Activated CD4-positive, alpha-beta memory T cell treated with anti-CD3 and anti-CD28 coated beads, Interleukin-2, amount 10 ng/mL, durations not matched to agents 7 days and 5 days (primary cell): Measurements from ENCODE around the gene NOSIP. TPM values are rescaled to one million over a fixed set of nuclear protein-coding genes. Genes with fewer than 3 reads are reported as not detected.

ENCODE experiments used
- CTCF ChIA-PET: fragments of 350-600 bp; sonication (Branson Sonifier 250); formaldehyde crosslinking; loops from one replicate; lab custom pipeline; 2021; ENCODE audit warnings: antibody characterized with exemption, inconsistent platforms; lab: Charles Lee
- POLR2A ChIA-PET: fragments of 350-600 bp; sonication (Branson Sonifier 250); formaldehyde crosslinking; loops from one replicate; lab custom pipeline; 2021; ENCODE audit warnings: antibody characterized with exemption; lab: Charles Lee
- DNase-seq: peaks from one replicate; pipeline ENCODE4 v3.0.0-alpha.2; 2020
- H3K27ac Mint-ChIP-seq: one replicate; pipeline ENCODE4 v1.8.0; 2021; ENCODE audit warnings: mild to moderate bottlenecking, mixed read lengths
- H3K27me3 Mint-ChIP-seq: one replicate; pipeline ENCODE4 v1.8.0; 2021; ENCODE audit warnings: mixed read lengths
- H3K36me3 Mint-ChIP-seq: one replicate; pipeline ENCODE4 v1.8.0; 2021; ENCODE audit warnings: low read depth, mixed read lengths
- H3K4me1 Mint-ChIP-seq: one replicate; pipeline ENCODE4 v1.8.0; 2021; ENCODE audit warnings: mixed read lengths
- H3K4me3 Mint-ChIP-seq: one replicate; pipeline ENCODE4 v1.8.0; 2021; ENCODE audit warnings: mild to moderate bottlenecking, mixed read lengths
- H3K9me3 Mint-ChIP-seq: one replicate; pipeline ENCODE4 v1.8.0; 2021; ENCODE audit warnings: mixed read lengths
- total RNA-seq, 2 experiments: library from RNA; stranded (reverse); gene quantifications; one replicate each; pipeline ENCODE4 v1.2.3, GENCODE V29; 2021

Gene NOSIP
- total RNA-seq, 2 experiments from 2014 or later, result 162 to 163 TPM

GRCh38 chr19:49583239-49583638 lies 2.9 kb upstream of the NOSIP start:
- CTCF ChIA-PET, result no interaction called here
- no peak overlapping the region for H3K27ac Mint-ChIP-seq
- no peak for DNase-seq
- peaks cover 7% of the 10 kb centered on the region for H3K36me3 Mint-ChIP-seq
- POLR2A ChIA-PET, result no interaction called here
- no peaks in the 10 kb centered on the region for H3K9me3 Mint-ChIP-seq
- peaks cover 21% of the 10 kb centered on the region for H3K4me1 Mint-ChIP-seq
- no peaks in the 10 kb centered on the region for H3K27me3 Mint-ChIP-seq
- H3K4me3 Mint-ChIP-seq, result no peak overlapping the region

- ChIA-PET POLR2A (interaction anchor here (0.6 to 3.5 kb wide), 16 partner anchors 9 to 112 kb away, joined by 3 to 38 read pairs (median 6); partner anchors contain the start of genes PRMT1, PRR12, RRAS and SCAF1), CTCF (interaction anchor here (0.7 to 3.7 kb wide), 7 partner anchors 8 to 47 kb away, joined by 3 to 28 read pairs (median 5); partner anchors contain the start of gene PRR12)
- H3K4me1 Mint-ChIP-seq, result peaks cover 33% of the 10 kb centered on the region
- H3K36me3 Mint-ChIP-seq, result peaks cover 14% of the 10 kb centered on the region
- no peaks in the 10 kb centered on the region for H3K27me3 Mint-ChIP-seq
- H3K9me3 Mint-ChIP-seq, result no peaks in the 10 kb centered on the region
- peak within 1 kb of the TSS; percentile 89 for H3K4me3 Mint-ChIP-seq
- peak within 1 kb of the TSS; percentile 82 for H3K27ac Mint-ChIP-seq
- DNase-seq, result no peak
Measured at GRCh38 chr19:49581007-49581508, 702 bp upstream of the NOSIP start, which contains the start of gene PRRG2. TSS of gene PRRG2 (plus strand) at chr19:49581316. CDS start at chr19:49583220, 1,904 bp downstream.

GRCh38 chr19:49579947-49580263 lies 451 bp downstream of the NOSIP start:
- Mint-ChIP-seq H3K36me3 (peaks cover 17% of the 10 kb centered on the region), H3K27ac (peak overlapping the region; percentile 82), H3K9me3 (no peaks in the 10 kb centered on the region), H3K4me3 (peak overlapping the region; percentile 89), H3K4me1 (peaks cover 35% of the 10 kb centered on the region), H3K27me3 (no peaks in the 10 kb centered on the region)
- no peak for DNase-seq
- ChIA-PET POLR2A (interaction anchor here (0.9 to 3.5 kb wide), 25 partner anchors 10 to 104 kb away, joined by 3 to 38 read pairs (median 4); partner anchors contain the start of genes PRMT1, PRR12, RPL13A and RPS11), CTCF (interaction anchor here (0.6 to 3.7 kb wide), 19 partner anchors 9 to 493 kb away, joined by 3 to 28 read pairs (median 4); partner anchors contain the start of genes PRMT1, PRR12, RRAS and SCAF1)

- CTCF ChIA-PET, result interaction anchor here (0.6 to 3.7 kb wide), 17 partner anchors 9 to 492 kb away, joined by 3 to 28 read pairs (median 4); partner anchors contain the start of genes PRMT1, PRR12, RRAS and SCAF1
Measured at GRCh38 chr19:49579193-49579592, 1.2 kb downstream of the NOSIP start.

GRCh38 chr19:49574206-49574755 lies 6.1 kb downstream of the NOSIP start:
- POLR2A ChIA-PET, result interaction anchor here (1.3 to 1.4 kb wide), 2 partner anchors 40 to 99 kb away, joined by 3 to 4 read pairs; no protein-coding TSS in a partner anchor
- no peak overlapping the region for H3K27ac Mint-ChIP-seq
- H3K4me1 Mint-ChIP-seq, result peaks cover 59% of the 10 kb centered on the region
- peaks cover 33% of the 10 kb centered on the region for H3K36me3 Mint-ChIP-seq
- H3K4me3 Mint-ChIP-seq, result no peak overlapping the region
- no peaks in the 10 kb centered on the region for H3K9me3 Mint-ChIP-seq
- DNase-seq, result no peak
- no peaks in the 10 kb centered on the region for H3K27me3 Mint-ChIP-seq
- CTCF ChIA-PET, result interaction anchor here (0.5 to 7.1 kb wide), 5 partner anchors 28 to 107 kb away, joined by 3 to 255 read pairs (median 4); no protein-coding TSS in a partner anchor

More at GRCh38 chr19:49579193-49579592, 1.2 kb downstream of the NOSIP start:
- H3K27ac Mint-ChIP-seq, result peak overlapping the region; percentile 31
- H3K9me3 Mint-ChIP-seq, result no peaks in the 10 kb centered on the region
- no peaks in the 10 kb centered on the region for H3K27me3 Mint-ChIP-seq
- no peak for DNase-seq
- peaks cover 20% of the 10 kb centered on the region for H3K36me3 Mint-ChIP-seq
- POLR2A ChIA-PET, result interaction anchor here (0.7 to 3.5 kb wide), 20 partner anchors 9 to 583 kb away, joined by 3 to 38 read pairs (median 4); partner anchors contain the start of genes PRMT1, PRR12, RPL13A and RPS11
- H3K4me1 Mint-ChIP-seq, result peaks cover 39% of the 10 kb centered on the region
- peak overlapping the region; percentile 89 for H3K4me3 Mint-ChIP-seq

- no peaks in the 10 kb centered on the region for H3K9me3 Mint-ChIP-seq
- DNase-seq, result no peak
- H3K4me3 Mint-ChIP-seq, result no peak overlapping the region
- peaks cover 58% of the 10 kb centered on the region for H3K4me1 Mint-ChIP-seq
- ChIA-PET CTCF (interaction anchor here (0.7 to 11.6 kb wide), 4 partner anchors 23 to 101 kb away, joined by 4 to 297 read pairs (median 130); no protein-coding TSS in a partner anchor), POLR2A (interaction anchor here (1.4 to 2.9 kb wide), 2 partner anchors 70 to 104 kb away, joined by 3 to 13 read pairs; partner anchors contain the start of gene PRMT1)
- H3K36me3 Mint-ChIP-seq, result peaks cover 29% of the 10 kb centered on the region
- peak overlapping the region; percentile 58 for H3K27ac Mint-ChIP-seq
- no peaks in the 10 kb centered on the region for H3K27me3 Mint-ChIP-seq
Measured at GRCh38 chr19:49573425-49573824, 6.9 kb downstream of the NOSIP start.

GRCh38 chr19:49573009-49573408 lies 7.3 kb downstream of the NOSIP start:
- CTCF ChIA-PET, result interaction anchor here (0.7 to 11.6 kb wide), 4 partner anchors 23 to 102 kb away, joined by 4 to 297 read pairs (median 130); no protein-coding TSS in a partner anchor
- Mint-ChIP-seq H3K4me3 (no peak overlapping the region), H3K9me3 (no peaks in the 10 kb centered on the region), H3K36me3 (peaks cover 29% of the 10 kb centered on the region), H3K27ac (peak overlapping the region; percentile 58), H3K4me1 (peaks cover 58% of the 10 kb centered on the region), H3K27me3 (no peaks in the 10 kb centered on the region)
- POLR2A ChIA-PET, result interaction anchor here (1.1 to 2.9 kb wide), 3 partner anchors 27 to 104 kb away, joined by 3 to 13 read pairs (median 3); partner anchors contain the start of gene PRMT1
- no peak for DNase-seq

GRCh38 chr19:49570997-49571676 lies 9.2 kb downstream of the NOSIP start:
- Mint-ChIP-seq H3K9me3 (no peaks in the 10 kb centered on the region), H3K4me3 (no peak overlapping the region), H3K27me3 (no peaks in the 10 kb centered on the region), H3K4me1 (peaks cover 64% of the 10 kb centered on the region), H3K27ac (peak overlapping the region; percentile 48), H3K36me3 (peaks cover 22% of the 10 kb centered on the region)
- CTCF ChIA-PET, result interaction anchor here (0.6 to 11.6 kb wide), 26 partner anchors 9 to 179 kb away, joined by 3 to 297 read pairs (median 6); partner anchors contain the start of genes FCGRT, FLT3LG, NOSIP and PRMT1
- DNase-seq, result peak; percentile 63
- POLR2A ChIA-PET, result interaction anchor here (0.6 to 6.8 kb wide), 16 partner anchors 8 to 356 kb away, joined by 3 to 75 read pairs (median 8); partner anchors contain the start of genes NOSIP, PRMT1, RCN3 and RPL13A

GRCh38 chr19:49570138-49570856 lies 10.1 kb downstream of the NOSIP start:
- peak overlapping the region; percentile 99 for H3K27ac Mint-ChIP-seq
- ChIA-PET CTCF (interaction anchor here (0.6 to 11.6 kb wide), 27 partner anchors 10 to 566 kb away, joined by 3 to 297 read pairs (median 6); partner anchors contain the start of genes BCL2L12, FCGRT, FLT3LG and IRF3), POLR2A (interaction anchor here (0.6 to 6.8 kb wide), 19 partner anchors 8 to 357 kb away, joined by 3 to 75 read pairs (median 6); partner anchors contain the start of genes FLT3LG, NOSIP, PRMT1 and PRR12)
- H3K4me3 Mint-ChIP-seq, result peak overlapping the region; percentile 48
- DNase-seq, result peak; percentile 81
- H3K9me3 Mint-ChIP-seq, result no peaks in the 10 kb centered on the region
- no peaks in the 10 kb centered on the region for H3K27me3 Mint-ChIP-seq
- peaks cover 72% of the 10 kb centered on the region for H3K4me1 Mint-ChIP-seq
- peaks cover 24% of the 10 kb centered on the region for H3K36me3 Mint-ChIP-seq

GRCh38 chr19:49567861-49568441 lies 12.4 kb downstream of the NOSIP start:
- Mint-ChIP-seq H3K4me1 (peaks cover 77% of the 10 kb centered on the region), H3K27ac (peak overlapping the region; percentile 99), H3K9me3 (no peaks in the 10 kb centered on the region), H3K27me3 (no peaks in the 10 kb centered on the region), H3K36me3 (peaks cover 28% of the 10 kb centered on the region), H3K4me3 (peak overlapping the region; percentile 35)
- peak; percentile 82 for DNase-seq
- ChIA-PET CTCF (interaction anchor here (1.6 to 11.6 kb wide), 6 partner anchors 8 to 61 kb away, joined by 4 to 297 read pairs (median 65); partner anchors contain the start of genes NOSIP and PRRG2), POLR2A (interaction anchor here (0.7 to 6.8 kb wide), 10 partner anchors 9 to 94 kb away, joined by 3 to 75 read pairs (median 15); partner anchors contain the start of gene FLT3LG)

GRCh38 chr19:49566302-49566701 lies 14.1 kb downstream of the NOSIP start:
- ChIA-PET POLR2A (interaction anchor here (1.1 to 6.8 kb wide), 7 partner anchors 7 to 70 kb away, joined by 3 to 75 read pairs (median 4); partner anchors contain the start of genes RCN3 and RPS11), CTCF (interaction anchor here (0.9 to 11.6 kb wide), 7 partner anchors 8 to 63 kb away, joined by 3 to 297 read pairs (median 3); no protein-coding TSS in a partner anchor)
- Mint-ChIP-seq H3K27ac (peak overlapping the region; percentile 99), H3K27me3 (no peaks in the 10 kb centered on the region), H3K9me3 (no peaks in the 10 kb centered on the region), H3K36me3 (peaks cover 28% of the 10 kb centered on the region), H3K4me1 (peaks cover 85% of the 10 kb centered on the region), H3K4me3 (no peak overlapping the region)
- no peak for DNase-seq
